GM21367 (cell line): ENCODE data around the gene RECQL.
"Not testable (repeated sequence)": the region's sequence is repeated elsewhere in the genome, so short reads cannot be mapped to it uniquely, and the experiment has no call there.

Experiments used
- ATAC-seq: cut with Tn5 transposase; IDR thresholded peaks from one replicate; pipeline ENCODE4 v1.9.1; 2021; ENCODE audit not compliant: unreplicated experiment

The RECQL gene

GRCh38 chr12:21502872-21503271 lies 1.4 kb upstream of the RECQL start:
- ATAC-seq: no peak

GRCh38 chr12:21502164-21502496 lies 695 bp upstream of the RECQL start:
- peak; percentile 0 for ATAC-seq

GRCh38 chr12:21500786-21501257 lies 613 bp downstream of the RECQL start:
- peak; percentile 2 for ATAC-seq

- ATAC-seq: no peak
Observed at GRCh38 chr12:21499765-21500164, 1.7 kb downstream of the RECQL start.

- no peak for ATAC-seq
Observed at GRCh38 chr12:21485998-21486397, 15.4 kb downstream of the RECQL start.

- ATAC-seq: no peak
Observed at GRCh38 chr12:21483531-21483930, 17.9 kb downstream of the RECQL start.

- no peak for ATAC-seq
Observed at GRCh38 chr12:21478756-21479455, 22.5 kb downstream of the RECQL start.

- no peak for ATAC-seq
Observed at GRCh38 chr12:21476949-21477348, 24.5 kb downstream of the RECQL start.

- ATAC-seq: no peak
Observed at GRCh38 chr12:21475552-21475951, 25.9 kb downstream of the RECQL start.

- no peak for ATAC-seq
Observed at GRCh38 chr12:21472197-21472823, 29.1 kb downstream of the RECQL start.

- no peak for ATAC-seq
Observed at GRCh38 chr12:21471294-21471693, 30.1 kb downstream of the RECQL start.

- ATAC-seq: not testable (repeated sequence)
Observed at GRCh38 chr12:21467334-21467733, 34.1 kb downstream of the RECQL start.

- no peak for ATAC-seq
Observed at GRCh38 chr12:21459474-21459873, 42.0 kb downstream of the RECQL start.

- ATAC-seq: no peak
Observed at GRCh38 chr12:21456291-21456780, 45.1 kb downstream of the RECQL start.

- no peak for ATAC-seq
Observed at GRCh38 chr12:21453312-21453852, 48.1 kb downstream of the RECQL start.

GRCh38 chr12:21451529-21451928 lies 49.9 kb downstream of the RECQL start:
- ATAC-seq: no peak

- no peak for ATAC-seq
Observed at GRCh38 chr12:21444193-21445146, 57.0 kb downstream of the RECQL start.

GRCh38 chr12:21439347-21439746 lies 62.1 kb downstream of the RECQL start:
- no peak for ATAC-seq

GRCh38 chr12:21438643-21439042 lies 62.8 kb downstream of the RECQL start:
- ATAC-seq: no peak

- no peak for ATAC-seq
Observed at GRCh38 chr12:21434699-21435098, 66.7 kb downstream of the RECQL start.

- no peak for ATAC-seq
Observed at GRCh38 chr12:21433525-21433924, 67.9 kb downstream of the RECQL start.
